Neuronal stem cell (in vitro differentiated cells): ENCODE data around the gene POM121C. TPM values are rescaled to one million over a fixed set of nuclear protein-coding genes. Genes with fewer than 3 reads are reported as not detected.
"Not testable (repeated sequence)": the region's sequence is repeated elsewhere in the genome, so short reads cannot be mapped to it uniquely, and the experiment has no call there.

Source experiments
- DNase-seq: peaks from one replicate; pipeline ENCODE4 v3.0.0-alpha.2; 2013; ENCODE audit warnings: low spot score
- H2AFZ ChIP-seq: one replicate; pipeline ENCODE4 v1.6.1; 2013; ENCODE audit warnings: mild to moderate bottlenecking, low read length, inconsistent platforms
- H2AK5ac ChIP-seq: 2 replicates; pipeline ENCODE4 v1.6.1; 2013; ENCODE audit warnings: low read depth, mild to moderate bottlenecking, inconsistent platforms, low read length, moderate library complexity, mixed read lengths
- H2BK120ac ChIP-seq: 2 replicates; pipeline ENCODE4 v1.6.1; 2013; ENCODE audit warnings: low read depth, mild to moderate bottlenecking, inconsistent platforms, low read length, moderate library complexity, mixed read lengths
- H2BK12ac ChIP-seq: one replicate; pipeline ENCODE4 v1.6.1; 2013; ENCODE audit warnings: low read length, inconsistent platforms
- H2BK15ac ChIP-seq: 2 replicates; pipeline ENCODE4 v1.6.1; 2013; ENCODE audit warnings: mild to moderate bottlenecking, low read length, inconsistent platforms, mixed read lengths
- H2BK5ac ChIP-seq: one replicate; pipeline ENCODE4 v1.6.1; 2013; ENCODE audit warnings: inconsistent platforms, mild to moderate bottlenecking, low read length, moderate library complexity
- H3K14ac ChIP-seq: one replicate; pipeline ENCODE4 v1.6.1; 2013; ENCODE audit warnings: low read length, inconsistent platforms
- H3K18ac ChIP-seq: 2 replicates; pipeline ENCODE4 v1.6.1; 2013; ENCODE audit warnings: low read length, inconsistent platforms
- H3K23ac ChIP-seq: 2 replicates; pipeline ENCODE4 v1.6.1; 2013; ENCODE audit warnings: low read depth, mild to moderate bottlenecking, mixed read lengths, low read length, inconsistent platforms; ENCODE audit not compliant: poor library complexity
- H3K27ac ChIP-seq: replicated peaks from 3 replicates; pipeline ENCODE4 v1.5.1; 2013; ENCODE audit warnings: low read length, inconsistent platforms
- H3K27me3 ChIP-seq, 3 experiments: 2 replicates each; pipeline ENCODE4 v1.6.1; 2013; ENCODE audit warnings: low read length in 3 of 3, mild to moderate bottlenecking in 2 of 3, inconsistent platforms in 1 of 3, low read depth in 1 of 3, mixed read lengths in 1 of 3, moderate library complexity in 1 of 3; ENCODE audit not compliant: control insufficient read depth in 3 of 3, insufficient read depth in 3 of 3
- H3K36me3 ChIP-seq, 2 donors: replicated peaks in 1 of 2; 2 replicates each; pipeline ENCODE4 v1.6.1; 2013; ENCODE audit warnings: low read length in 2 of 2; ENCODE audit not compliant: control insufficient read depth in 2 of 2, insufficient read depth in 2 of 2
- H3K4ac ChIP-seq: 2 replicates; pipeline ENCODE4 v1.6.1; 2013; ENCODE audit warnings: inconsistent platforms, mild to moderate bottlenecking, low read length, moderate library complexity
- H3K4me1 ChIP-seq, 2 donors: 1 replicate in 1 of 2; 2 replicates in 1 of 2; pipeline ENCODE4 v1.6.1; 2013; ENCODE audit warnings: low read length in 2 of 2, low read depth in 1 of 2; ENCODE audit not compliant: control insufficient read depth in 2 of 2, insufficient read depth in 1 of 2
- H3K4me2 ChIP-seq: one replicate; pipeline ENCODE4 v1.6.1; 2013; ENCODE audit warnings: mild to moderate bottlenecking, low read length, inconsistent platforms; ENCODE audit not compliant: insufficient read depth, poor library complexity, severe bottlenecking
- H3K4me3 ChIP-seq, 2 donors: 2 replicates each; pipeline ENCODE4 v1.5.1; 2013; ENCODE audit warnings: low read length in 2 of 2, mild to moderate bottlenecking in 2 of 2, inconsistent platforms in 1 of 2, moderate library complexity in 1 of 2
- H3K79me1 ChIP-seq: one replicate; pipeline ENCODE4 v1.6.1; 2013; ENCODE audit warnings: low read depth, mild to moderate bottlenecking, inconsistent platforms, low read length, moderate library complexity
- H3K9ac ChIP-seq: one replicate; pipeline ENCODE4 v1.6.1; 2013; ENCODE audit warnings: mild to moderate bottlenecking, low read depth, low read length, inconsistent platforms; ENCODE audit not compliant: poor library complexity
- H3K9me3 ChIP-seq, 2 donors: replicated peaks in 1 of 2; 2 replicates each; pipeline versions ENCODE3 to v1.6.1; 2013; ENCODE audit warnings: low read length in 2 of 2, mild to moderate bottlenecking in 2 of 2, inconsistent platforms in 1 of 2, low read depth in 1 of 2, mixed read lengths in 1 of 2, moderate library complexity in 1 of 2; ENCODE audit not compliant: control insufficient read depth in 2 of 2, insufficient read depth in 1 of 2
- H4K8ac ChIP-seq: one replicate; pipeline ENCODE4 v1.6.1; 2013; ENCODE audit warnings: low read depth, mild to moderate bottlenecking, inconsistent platforms, low read length, moderate library complexity
- H4K91ac ChIP-seq: one replicate; pipeline ENCODE4 v1.6.1; 2013; ENCODE audit warnings: low read length, low read depth, mild to moderate bottlenecking, inconsistent platforms; ENCODE audit not compliant: poor library complexity
- WGBS, 2 donors: extraction: QIAGEN DNeasy Blood & Tissue Kit; methylation state at CpG; one replicate each; pipeline ENCODE4 v1.1.7; 2013; ENCODE audit warnings: missing lambda C conversion rate in 2 of 2, mixed read lengths in 1 of 2; ENCODE audit not compliant: insufficient read length in 2 of 2, insufficient replicate concordance in 1 of 2; ENCODE audit errors: extremely low coverage in 2 of 2; 5-methylcytosine and 5-hydroxymethylcytosine counted together
- small RNA-seq: library from polyadenylated mRNA; stranded (forward); fragments of <200 nt; extraction: miRNeasy Mini kit (QIAGEN cat#:217004); gene quantifications from one replicate; pipeline ENCODE3, GENCODE V24; 2013; ENCODE audit not compliant: insufficient read depth

The POM121C gene

GRCh38 chr7:75367313-75367712 is 118.8 kb downstream of the POM121C start:
- H3K4me1 ChIP-seq, H3K79me1 ChIP-seq, H3K4me2 ChIP-seq, H3K14ac ChIP-seq, H4K8ac ChIP-seq, H3K18ac ChIP-seq, H2BK15ac ChIP-seq, H2BK120ac ChIP-seq, H2AFZ ChIP-seq, H3K27ac ChIP-seq, H3K27me3 ChIP-seq, H3K9ac ChIP-seq, H4K91ac ChIP-seq, H2AK5ac ChIP-seq, H3K4me3 ChIP-seq, H2BK12ac ChIP-seq, H3K4ac ChIP-seq, H3K9me3 ChIP-seq, DNase-seq, H2BK5ac ChIP-seq, H3K23ac ChIP-seq, H3K36me3 ChIP-seq: not testable (repeated sequence)
- WGBS, 2 donors = no CpG with 5 or more reads among the region's 9 CpGs

Small RNA genes within 50 kb of the gene (small RNA-seq; reads per million reads assigned to genes)
- not detected for gene AC211429.1
- gene RF00019 = not detected
